Gastroesophageal sphincter (tissue), 3 donors: ENCODE measurements around the gene PRRX1.

Experiments used
- CTCF ChIP-seq, 4 experiments: fragments of 200-600 bp in 2 of 4; fragments of 450-650 bp in 2 of 4; sonication (generic) in 1 of 4; IDR thresholded peaks; one replicate each; pipeline ENCODE4 v1.5.1; 2017 to 2019; ENCODE audit warnings: antibody characterized with exemption in 4 of 4, mild to moderate bottlenecking in 2 of 4, moderate library complexity in 2 of 4
- EP300 ChIP-seq: sonication (generic); formaldehyde crosslinking; IDR thresholded peaks from one replicate; pipeline ENCODE4 v1.6.1; 2017; ENCODE audit warnings: antibody characterized with exemption, mild to moderate bottlenecking
- POLR2A ChIP-seq, 2 donors: fragments of 450-650 bp; IDR thresholded peaks; one replicate each; pipeline ENCODE4 v1.6.1; 2017; ENCODE audit warnings: antibody characterized with exemption in 2 of 2, mild to moderate bottlenecking in 2 of 2, moderate library complexity in 1 of 2

DNA sequence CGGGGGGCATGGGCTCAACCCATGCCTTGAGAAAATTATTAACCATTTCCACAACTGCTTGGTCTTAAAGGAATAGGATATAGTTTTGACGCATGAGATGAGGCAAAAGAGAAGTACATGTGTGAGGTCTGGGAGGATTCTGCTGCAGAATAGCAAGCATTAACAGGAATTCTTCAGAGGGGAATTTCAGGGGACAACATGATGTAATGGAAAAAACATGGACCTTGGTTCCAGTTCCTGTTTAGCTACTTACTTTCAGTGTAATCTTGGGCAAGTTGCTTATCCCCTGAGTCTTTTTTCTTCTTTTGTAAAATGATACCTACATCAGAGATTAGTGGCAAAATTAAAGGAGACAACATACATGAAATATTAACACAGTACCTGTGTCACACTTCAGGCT is 85.6 kb downstream of the PRRX1 start:
- no peak for TF ChIP-seq CTCF (IDR thresholded peaks at IDR 0.05)
- no peak for TF ChIP-seq EP300
- no peak for TF ChIP-seq POLR2A (IDR thresholded peaks at IDR 0.05)
